HepG2 (cell line): Measurements from ENCODE around the gene RILP. TPM values are rescaled to one million over a fixed set of nuclear protein-coding genes. Genes with fewer than 3 reads are reported as not detected.

Experiments used
- ARID4A ChIP-seq: sonication (generic); formaldehyde crosslinking; IDR thresholded peaks from 2 replicates; pipeline ENCODE4 v1.5.0; 2020; ENCODE audit warnings: mild to moderate bottlenecking, missing genetic modification reagents, borderline replicate concordance
- BRCA1 ChIP-seq: sonication (generic); formaldehyde crosslinking; IDR thresholded peaks from 2 replicates; pipeline ENCODE4 v1.4.0; 2020; ENCODE audit warnings: missing genetic modification reagents
- CBX5 ChIP-seq: sonication (generic); formaldehyde crosslinking; IDR thresholded peaks from 2 replicates; pipeline ENCODE4 v1.4.0; 2020; ENCODE audit warnings: missing genetic modification reagents, borderline replicate concordance
- CTCF ChIP-seq: sonication (generic); formaldehyde crosslinking; IDR thresholded peaks from 2 replicates; pipeline ENCODE4 v1.5.0; 2020; ENCODE audit warnings: mild to moderate bottlenecking, missing genetic modification reagents, moderate library complexity
- ETV5 ChIP-seq: IDR thresholded peaks from 2 replicates; pipeline ENCODE4 v1.6.1; 2018; ENCODE audit warnings: missing biosample characterization, missing genetic modification reagents, inconsistent platforms, borderline replicate concordance
- GATAD2A ChIP-seq: IDR thresholded peaks from 2 replicates; pipeline ENCODE4 v1.6.1; 2016
- KAT8 ChIP-seq: IDR thresholded peaks from 2 replicates; pipeline ENCODE4 v1.6.1; 2016; ENCODE audit warnings: missing genetic modification reagents, missing compliant biosample characterization
- SIN3A ChIP-seq: IDR thresholded peaks from 2 replicates; pipeline ENCODE4 v1.6.1; 2011; ENCODE audit warnings: low read depth, mild to moderate bottlenecking, control low read depth, low read length, borderline replicate concordance
- SIN3B ChIP-seq: fragments of 150-350 bp; IDR thresholded peaks from 2 replicates; pipeline ENCODE4 v1.6.1; 2014; ENCODE audit warnings: low read length
- SKIL ChIP-seq: sonication (generic); formaldehyde crosslinking; IDR thresholded peaks from 2 replicates; pipeline ENCODE4 v1.8.0; 2022; ENCODE audit warnings: missing genetic modification reagents, mild to moderate bottlenecking, moderate library complexity, borderline replicate concordance
- SMAD1 ChIP-seq: sonication (generic); formaldehyde crosslinking; IDR thresholded peaks from 2 replicates; pipeline ENCODE4 v1.4.0; 2020; ENCODE audit warnings: missing genetic modification reagents, low read depth, mild to moderate bottlenecking, borderline replicate concordance
- TCF7L2 ChIP-seq: IDR thresholded peaks from 2 replicates; pipeline ENCODE4 v1.6.1; 2011; ENCODE audit warnings: mild to moderate bottlenecking, low read depth, low read length, moderate library complexity
- ZFAT ChIP-seq: sonication (generic); formaldehyde crosslinking; conservative IDR thresholded peaks from 2 replicates; pipeline ENCODE4 v1.8.1; 2023; ENCODE audit warnings: missing genetic modification reagents, inconsistent platforms
- ZNF354B ChIP-seq: sonication (generic); formaldehyde crosslinking; IDR thresholded peaks from 2 replicates; pipeline ENCODE4 v1.8.0; 2022; ENCODE audit warnings: mild to moderate bottlenecking, missing genetic modification reagents
- ZNF552 ChIP-seq: sonication (generic); formaldehyde crosslinking; IDR thresholded peaks from 2 replicates; pipeline ENCODE4 v1.9.0; 2022; ENCODE audit warnings: missing genetic modification reagents, mild to moderate bottlenecking, borderline replicate concordance
- ZNF768 ChIP-seq: sonication (generic); formaldehyde crosslinking; IDR thresholded peaks from 2 replicates; pipeline ENCODE4 v1.4.0; 2020; ENCODE audit warnings: missing genetic modification reagents
- ZNF775 ChIP-seq: sonication (generic); formaldehyde crosslinking; IDR thresholded peaks from 2 replicates; pipeline ENCODE4 v1.4.0; 2020; ENCODE audit warnings: missing genetic modification reagents, mild to moderate bottlenecking, moderate library complexity, borderline replicate concordance
- ZNF790 ChIP-seq: sonication (generic); formaldehyde crosslinking; IDR thresholded peaks from 2 replicates; pipeline ENCODE4 v1.8.0; 2022; ENCODE audit warnings: missing genetic modification reagents, mild to moderate bottlenecking, borderline replicate concordance
- ZSCAN25 ChIP-seq: sonication (generic); formaldehyde crosslinking; IDR thresholded peaks from 2 replicates; pipeline ENCODE4 v1.8.0; 2022; ENCODE audit warnings: mild to moderate bottlenecking, missing genetic modification reagents
- polyA plus RNA-seq, 8 experiments: library from polyadenylated mRNA; depleted of rRNA in 3 of 8; stranded (reverse) in 7 of 8; unstranded in 1 of 8; fragments of >200 nt; fragmentation: Illumina TruSeq in 4 of 8; extraction: Trizol in 4 of 8; gene quantifications; 2 replicates each; pipeline versions ENCODE4 v1.2.1 to v1.2.3, GENCODE V29; 2011 to 2016; ENCODE audit warnings: low read depth in 4 of 8, missing spikeins in 1 of 8, mixed read lengths in 1 of 8; ENCODE audit not compliant: insufficient read depth in 1 of 8
- total RNA-seq, 5 experiments: library from RNA; depleted of rRNA; stranded (reverse); fragments of >200 nt; fragmentation: Illumina TruSeq; extraction: Trizol; gene quantifications; 2 replicates each; pipeline ENCODE4 v1.2.3, GENCODE V29; 2016; ENCODE audit warnings: low read depth in 1 of 5

RILP gene
- total and polyA plus RNA-seq, 2 of the 13 experiments (the other 11 are each of a cell fraction or from before 2014, with no cell fraction given) = 6.6 to 8.1 TPM

GRCh38 chr17:1648963-1649843 is 463 bp downstream of the RILP start (continued):
- TF ChIP-seq BRCA1 (CRISPR knock-in tag) = peak; percentile 30; the same call in 1 of the 2 replicates
- no peak for TF ChIP-seq ZNF775 (CRISPR knock-in tag)
- peak; percentile 80; the same call in 1 of the 2 replicates for TF ChIP-seq SIN3A
- 0 out of 2 replicates have a peak, but pooled peaks have one; percentile 36 for TF ChIP-seq CBX5 (CRISPR knock-in tag)
- TF ChIP-seq ETV5 = 0 out of 2 replicates have a peak, but pooled peaks have one; percentile 16
- no peak for TF ChIP-seq SMAD1 (CRISPR knock-in tag)
- peak; percentile 56; the same call in 1 of the 2 replicates for TF ChIP-seq ZNF768 (CRISPR knock-in tag)
- TF ChIP-seq TCF7L2 = no peak
- TF ChIP-seq ZFAT (CRISPR knock-in tag) = no peak
- peak; percentile 28; the same call in 1 of the 2 replicates for TF ChIP-seq ZSCAN25
- peak; percentile 85 for TF ChIP-seq CTCF (CRISPR knock-in tag)
- peak; percentile 28; the same call in 1 of the 2 replicates for TF ChIP-seq SKIL (CRISPR knock-in tag)
- TF ChIP-seq ZNF790 (CRISPR knock-in tag) = peak; percentile 89
- 0 out of 2 replicates have a peak, but pooled peaks have one; percentile 52 for TF ChIP-seq KAT8
- no peak for TF ChIP-seq ZNF552
- TF ChIP-seq GATAD2A (CRISPR knock-in tag) = peak; percentile 45
- peak; percentile 87 for TF ChIP-seq ARID4A (CRISPR knock-in tag)
- no peak for TF ChIP-seq SIN3B
- TF ChIP-seq ZNF354B = no peak
